Panc1 (cell line): ENCODE measurements around the gene KIF3B. TPM values are rescaled to one million over a fixed set of nuclear protein-coding genes. Genes with fewer than 3 reads are reported as not detected.

Experiments
- ATAC-seq: fragments of 200-7000 bp; cut with Tn5 transposase; 2 replicates; pipeline ENCODE4 v1.9.1; 2020; ENCODE audit warnings: mild to moderate bottlenecking, moderate library complexity
- BruUV-seq: library from RNA; stranded (reverse); fragments of 400-500 nt; replicated peaks from 2 replicates; lab custom pipeline; 2021; lab: Mats Ljungman, UMichigan
- CTCF ChIA-PET: fragments of 300-600 bp; sonication (Branson Sonifier 250); formaldehyde crosslinking; loops from one replicate; lab custom pipeline; 2022; ENCODE audit warnings: antibody characterized with exemption; lab: Charles Lee
- POLR2A ChIA-PET: fragments of 300-600 bp; sonication (Branson Sonifier 250); formaldehyde crosslinking; loops from one replicate; lab custom pipeline; 2022; ENCODE audit warnings: antibody characterized with exemption; lab: Charles Lee
- DNase-seq: peaks from one replicate; pipeline ENCODE4 v3.0.0-alpha.2; 2010; ENCODE audit warnings: low read depth, low spot score
- H3K27ac ChIP-seq: 2 replicates; pipeline ENCODE4 v1.5.1; 2011; ENCODE audit warnings: mild to moderate bottlenecking, low read length, inconsistent platforms
- H3K27me3 ChIP-seq: fragments of 200-500 bp; sonication (Bioruptor generic); 2 replicates; pipeline ENCODE4 v1.6.0; 2014; ENCODE audit warnings: low read length, inconsistent platforms; ENCODE audit not compliant: control insufficient read depth, insufficient read depth
- H3K36me3 ChIP-seq: fragments of 200-500 bp; sonication (Bioruptor generic); 2 replicates; pipeline ENCODE4 v1.5.1; 2014; ENCODE audit warnings: inconsistent platforms, mild to moderate bottlenecking, low read length, moderate library complexity; ENCODE audit not compliant: control insufficient read depth, insufficient read depth
- H3K4me1 ChIP-seq: 2 replicates; pipeline ENCODE4 v1.5.1; 2011; ENCODE audit warnings: inconsistent platforms, mild to moderate bottlenecking, low read length, moderate library complexity; ENCODE audit not compliant: control insufficient read depth, insufficient read depth
- H3K4me3 ChIP-seq, 2 experiments: 2 replicates each; pipeline ENCODE4 v1.5.1; 2011 to 2012; ENCODE audit warnings: low read depth in 2 of 2, low read length in 2 of 2, mild to moderate bottlenecking in 2 of 2, inconsistent platforms in 1 of 2, moderate library complexity in 1 of 2
- H3K9me3 ChIP-seq: fragments of 200-500 bp; sonication (Bioruptor generic); 2 replicates; pipeline ENCODE4 v1.5.1; 2014; ENCODE audit warnings: low read depth, mild to moderate bottlenecking, inconsistent platforms, low read length, moderate library complexity; ENCODE audit not compliant: control insufficient read depth, insufficient read depth
- CTCF ChIP-seq: fragments of 450-650 bp; IDR thresholded peaks from 2 replicates; pipeline ENCODE4 v1.5.1; 2017; ENCODE audit warnings: mild to moderate bottlenecking
- POLR2AphosphoS5 ChIP-seq: IDR thresholded peaks from 2 replicates; pipeline ENCODE4 v1.6.1; 2012; ENCODE audit warnings: mild to moderate bottlenecking, low read depth, low read length, moderate library complexity
- REST ChIP-seq, 2 experiments: IDR thresholded peaks; 2 replicates each; pipeline ENCODE4 v1.6.1; 2011 to 2012; ENCODE audit warnings: low read depth in 2 of 2, control low read depth in 1 of 2, low read length in 1 of 2, mild to moderate bottlenecking in 1 of 2, moderate library complexity in 1 of 2; ENCODE audit not compliant: insufficient read depth in 1 of 2
- SIN3A ChIP-seq: IDR thresholded peaks from 2 replicates; pipeline ENCODE4 v1.6.1; 2012; ENCODE audit warnings: low read depth, mild to moderate bottlenecking, low read length, moderate library complexity, borderline replicate concordance; ENCODE audit not compliant: insufficient read depth
- TCF7L2 ChIP-seq: IDR thresholded peaks from 2 replicates; pipeline ENCODE4 v1.6.1; 2011; ENCODE audit warnings: mild to moderate bottlenecking, low read depth, low read length, inconsistent platforms
- in situ Hi-C: cut with HindIII; loops from 2 replicates; pipeline ENCODE4 v1.10.0; 2016; ENCODE audit warnings: low sequenced_read_pairs, low pct_unique_long_range_greater_than_20kb
- intact Hi-C: fragments of 100-400 bp; cut with micrococcal nuclease; formaldehyde crosslinking; loops from one replicate; pipeline ENCODE4 v1.10.0; 2022; ENCODE audit not compliant: unreplicated experiment
- total RNA-seq: library from RNA; stranded (reverse); gene quantifications from one replicate; pipeline ENCODE4 v1.2.1, GENCODE V29; 2021; ENCODE audit not compliant: unreplicated experiment

Gene KIF3B
- total RNA-seq, 1 experiment from 2014 or later = 67.8 TPM

GRCh38 chr20:32237419-32237818 lies 40.0 kb upstream of the KIF3B start:
- Histone ChIP-seq H3K27me3 (no peaks in the 10 kb centered on the region), H3K9me3 (no peaks in the 10 kb centered on the region), H3K4me1 (peaks cover 6% of the 10 kb centered on the region; the same call in 1 of the 2 replicates), H3K4me3 (no peak overlapping the region), H3K27ac (no peak overlapping the region), H3K36me3 (peaks cover 11% of the 10 kb centered on the region)
- TF ChIP-seq POLR2AphosphoS5 (peak; percentile 71), CTCF (no peak)
- POLR2A ChIA-PET = no interaction called here
- in situ Hi-C loops (no loop called here), intact Hi-C loops (no loop called here)
- 0 out of 2 replicates have a peak, but pooled peaks have one; percentile 37 for ATAC-seq
- TSS peak; percentile 83 for BruUV-seq
- CTCF ChIA-PET = no interaction called here
- no peak for DNase-seq

- H3K9me3 ChIP-seq = no peaks in the 10 kb centered on the region
- no TSS peak for BruUV-seq
- no peaks in the 10 kb centered on the region for H3K27me3 ChIP-seq
- H3K4me3 ChIP-seq = no peak overlapping the region
- no peak for TF ChIP-seq TCF7L2
- TF ChIP-seq REST (IDR thresholded peaks at IDR 0.05; ENCODE audit: insufficient read depth in 1 of 2, low read depth in 2 of 2, low read length in 1 of 2) = no peak
- no peak for TF ChIP-seq CTCF
- TF ChIP-seq SIN3A = no peak
- TF ChIP-seq POLR2AphosphoS5 = peak; percentile 71
- H3K27ac ChIP-seq = no peak overlapping the region
- ATAC-seq (0 out of 2 replicates have a peak, but pooled peaks have one; percentile 4), DNase-seq (no peak)
- peaks cover 3% of the 10 kb centered on the region; the same call in 1 of the 2 replicates for H3K36me3 ChIP-seq
- POLR2A ChIA-PET = interaction anchor here (0.7 kb wide), 1 partner anchor 23 kb away, joined by 3 read pairs; no protein-coding TSS in a partner anchor
- in situ Hi-C loops (no loop called here), intact Hi-C loops (no loop called here)
- peaks cover 6% of the 10 kb centered on the region; the same call in 1 of the 2 replicates for H3K4me1 ChIP-seq
- CTCF ChIA-PET = interaction anchor here (0.7 kb wide), 1 partner anchor 52 kb away, joined by 4 read pairs; no protein-coding TSS in a partner anchor
Observed at GRCh38 chr20:32238483-32239425, 38.7 kb upstream of the KIF3B start.
